CD14-positive monocyte (primary cell): ENCODE measurements around the gene SRC. TPM values are rescaled to one million over a fixed set of nuclear protein-coding genes. Genes with fewer than 3 reads are reported as not detected.
A peak's percentile ranks its signal among the peaks of the same experiment; 100 is the strongest.

Experiments
- DNase-seq, 3 donors: peaks; one replicate each; pipeline ENCODE4 v3.0.0-alpha.2; 2011 to 2022
- H2AFZ ChIP-seq: 2 replicates; pipeline ENCODE4 v1.6.0; 2012; ENCODE audit warnings: mild to moderate bottlenecking, low read depth, low read length, inconsistent platforms; ENCODE audit not compliant: insufficient read depth, poor library complexity, severe bottlenecking
- H3K27ac ChIP-seq, 2 donors: 1 replicate in 1 of 2; 2 replicates in 1 of 2; pipeline ENCODE4 v1.5.1; 2012 to 2013; ENCODE audit warnings: low read length in 2 of 2, control low read depth in 1 of 2, inconsistent platforms in 1 of 2, low read depth in 1 of 2, mild to moderate bottlenecking in 1 of 2
- H3K27me3 ChIP-seq, 2 donors: one replicate each; pipeline versions ENCODE4 v1.6.0 to v1.6.1; 2011 to 2013; ENCODE audit warnings: low read length in 2 of 2; ENCODE audit not compliant: control insufficient read depth in 2 of 2, insufficient read depth in 2 of 2
- H3K36me3 ChIP-seq, 2 donors: replicated peaks in 1 of 2; 1 replicate in 1 of 2; 2 replicates in 1 of 2; pipeline versions ENCODE4 v1.5.1 to v1.6.1; 2012 to 2013; ENCODE audit warnings: low read length in 2 of 2, control low read depth in 1 of 2, inconsistent platforms in 1 of 2, mild to moderate bottlenecking in 1 of 2; ENCODE audit not compliant: insufficient read depth in 2 of 2, control insufficient read depth in 1 of 2
- H3K4me1 ChIP-seq, 2 donors: 1 replicate in 1 of 2; 2 replicates in 1 of 2; pipeline versions ENCODE4 v1.5.1 to v1.6.1; 2012 to 2013; ENCODE audit warnings: low read length in 2 of 2, control low read depth in 1 of 2, inconsistent platforms in 1 of 2, mild to moderate bottlenecking in 1 of 2, moderate library complexity in 1 of 2; ENCODE audit not compliant: insufficient read depth in 2 of 2, control insufficient read depth in 1 of 2
- H3K4me2 ChIP-seq: replicated peaks from 2 replicates; pipeline ENCODE3; 2012; ENCODE audit warnings: low read length, moderate library complexity, mild to moderate bottlenecking; ENCODE audit not compliant: poor library complexity, severe bottlenecking; ENCODE audit errors: extremely low read depth
- H3K4me3 ChIP-seq, 3 experiments: fragments of 200-600 bp in 1 of 3; sonication (generic) in 1 of 3; replicated peaks in 1 of 3; 1 replicate in 2 of 3; 2 replicates in 1 of 3; pipeline ENCODE4 v1.5.1; 2011 to 2013; ENCODE audit warnings: low read length in 3 of 3, mild to moderate bottlenecking in 3 of 3, control low read depth in 2 of 3, low read depth in 2 of 3, inconsistent platforms in 1 of 3, moderate library complexity in 1 of 3
- H3K79me2 ChIP-seq: 2 replicates; pipeline ENCODE4 v1.6.0; 2012; ENCODE audit warnings: mild to moderate bottlenecking, control low read depth, inconsistent platforms, low read length, moderate library complexity; ENCODE audit not compliant: insufficient read depth
- H3K9ac ChIP-seq: 2 replicates; pipeline ENCODE4 v1.6.0; 2017; ENCODE audit warnings: low read length, mild to moderate bottlenecking; ENCODE audit not compliant: insufficient read depth, poor library complexity, severe bottlenecking
- H3K9me3 ChIP-seq, 2 donors: replicated peaks in 1 of 2; 1 replicate in 1 of 2; 2 replicates in 1 of 2; pipeline versions ENCODE4 v1.5.1 to v1.6.1; 2012 to 2013; ENCODE audit warnings: low read length in 2 of 2, control low read depth in 1 of 2; ENCODE audit not compliant: control insufficient read depth in 1 of 2, insufficient read depth in 1 of 2
- H4K20me1 ChIP-seq: 2 replicates; pipeline ENCODE4 v1.6.0; 2012; ENCODE audit warnings: mild to moderate bottlenecking, low read length, control low read depth, moderate library complexity; ENCODE audit not compliant: insufficient read depth
- H3K27ac Mint-ChIP-seq, 7 donors: one replicate each; pipeline ENCODE4 v1.8.0; 2020; ENCODE audit warnings: mild to moderate bottlenecking in 7 of 7, mixed read lengths in 7 of 7, moderate library complexity in 6 of 7, inconsistent platforms in 2 of 7
- H3K27me3 Mint-ChIP-seq, 3 donors: one replicate each; pipeline ENCODE4 v1.8.0; 2021 to 2022; ENCODE audit warnings: low read depth in 3 of 3, mild to moderate bottlenecking in 3 of 3, mixed read lengths in 3 of 3, moderate library complexity in 3 of 3, inconsistent platforms in 1 of 3
- H3K36me3 Mint-ChIP-seq, 2 donors: one replicate each; pipeline ENCODE4 v1.8.0; 2020; ENCODE audit warnings: mixed read lengths in 2 of 2, inconsistent platforms in 1 of 2, mild to moderate bottlenecking in 1 of 2
- H3K4me1 Mint-ChIP-seq: one replicate; pipeline ENCODE4 v1.8.0; 2020; ENCODE audit warnings: mild to moderate bottlenecking, mixed read lengths
- H3K4me3 Mint-ChIP-seq, 2 donors: one replicate each; pipeline ENCODE4 v1.8.0; 2020; ENCODE audit warnings: mild to moderate bottlenecking in 2 of 2, mixed read lengths in 2 of 2, moderate library complexity in 1 of 2
- H3K9me3 Mint-ChIP-seq, 7 donors: one replicate each; pipeline ENCODE4 v1.8.0; 2020 to 2022; ENCODE audit warnings: mixed read lengths in 7 of 7, mild to moderate bottlenecking in 6 of 7, moderate library complexity in 6 of 7, inconsistent platforms in 2 of 7
- CTCF ChIP-seq: fragments of 200-600 bp; IDR thresholded peaks from one replicate; pipeline ENCODE4 v1.8.0; 2022; ENCODE audit warnings: antibody characterized with exemption, mild to moderate bottlenecking
- WGBS: methylation state at CpG from one replicate; pipeline ENCODE4 v1.1.5; 2013; ENCODE audit warnings: missing lambda C conversion rate; ENCODE audit not compliant: insufficient coverage; 5-methylcytosine and 5-hydroxymethylcytosine counted together
- intact Hi-C, 2 donors: fragments of 100-400 bp; cut with micrococcal nuclease; formaldehyde crosslinking; loops; one replicate each; pipeline versions ENCODE4 v1.15.0 to v1.15.1; 2023
- polyA plus RNA-seq, 3 donors: library from polyadenylated mRNA; depleted of rRNA in 1 of 3; unstranded in 2 of 3; stranded (reverse) in 1 of 3; fragments of 300-500 nt in 2 of 3; fragments of >200 nt in 1 of 3; fragmentation: Illumina TruSeq in 2 of 3; gene quantifications; 1 replicate in 2 of 3; 2 replicates in 1 of 3; pipeline ENCODE4 v1.2.3, GENCODE V29; 2012 to 2021

Gene SRC
- polyA plus RNA-seq, 3 donors: 4.9 to 55.1 (median 6.8) TPM

- 100% methylated on average over 2 of the region's 4 CpGs for WGBS
These were observed 2.0 kb upstream of the SRC start for GRCh38 chr20:37343994-37344355.

GRCh38 chr20:37344506-37345338 is 1.2 kb upstream of the SRC start:
- WGBS: 92% methylated on average over 8 of the region's 10 CpGs

More at GRCh38 chr20:37343994-37344355, 2.0 kb upstream of the SRC start:
- Histone ChIP-seq H3K9me3 (no peaks in the 10 kb centered on the region), H3K4me1 (peaks cover 31 to 47% of the 10 kb centered on the region in 2 donors), H3K27me3 (peaks cover 0 to 9% of the 10 kb centered on the region in 2 donors), H4K20me1 (peaks cover 11% of the 10 kb centered on the region), H3K27ac (no peak overlapping the region), H2AFZ (no peak overlapping the region), H3K9ac (no peak overlapping the region), H3K4me3 (no peak overlapping the region), H3K36me3 (no peaks in the 10 kb centered on the region), H3K79me2 (peaks cover 13% of the 10 kb centered on the region), H3K4me2 (no peak overlapping the region)
- H3K27me3 Mint-ChIP-seq: peaks cover 6 to 23% (median 14%) of the 10 kb centered on the region in 3 donors
- peaks cover 36% of the 10 kb centered on the region for H3K4me1 Mint-ChIP-seq
- intact Hi-C loops: no loop called here
- no peak for DNase-seq
- peak overlapping the region in 3 of 7 donors; percentile 18 to 30 (median 21) for H3K27ac Mint-ChIP-seq
- H3K9me3 Mint-ChIP-seq: no peaks in the 10 kb centered on the region
- no peak overlapping the region for H3K4me3 Mint-ChIP-seq
- H3K36me3 Mint-ChIP-seq: peaks cover 19% of the 10 kb centered on the region in 2 donors
- no peak for TF ChIP-seq CTCF

More at GRCh38 chr20:37344506-37345338, 1.2 kb upstream of the SRC start:
- Histone ChIP-seq H3K27ac (no peak overlapping the region), H3K27me3 (peaks cover 0 to 9% of the 10 kb centered on the region in 2 donors), H2AFZ (no peak overlapping the region), H3K9me3 (no peaks in the 10 kb centered on the region), H3K4me3 (peak overlapping the region in 1 of 3 experiments; percentile 69), H3K9ac (no peak overlapping the region), H3K79me2 (peaks cover 15% of the 10 kb centered on the region), H3K36me3 (no peaks in the 10 kb centered on the region), H3K4me2 (peak overlapping the region; percentile 73), H4K20me1 (peaks cover 13% of the 10 kb centered on the region), H3K4me1 (peaks cover 38 to 54% of the 10 kb centered on the region in 2 donors)
- Mint-ChIP-seq H3K36me3 (peaks cover 25 to 27% of the 10 kb centered on the region in 2 donors), H3K4me3 (peak overlapping the region; percentile 67 to 73), H3K4me1 (peaks cover 44% of the 10 kb centered on the region), H3K27me3 (peaks cover 6 to 23% (median 17%) of the 10 kb centered on the region in 3 donors), H3K27ac (peak overlapping the region in 5 of 7 donors; percentile 40 to 90 (median 79)), H3K9me3 (no peaks in the 10 kb centered on the region)
- intact Hi-C loops: loop anchor here in 1 of 2 donors (5.0 kb wide), 1 partner anchor 38 kb away; no protein-coding TSS in a partner anchor
- TF ChIP-seq CTCF: no peak
- DNase-seq: no peak
